GM19193 (cell line): ENCODE data around the gene COX10.

Source experiments
- POLR2A ChIP-seq: IDR thresholded peaks from 4 replicates; pipeline ENCODE4 v1.6.1; 2011; ENCODE audit not compliant: insufficient read depth, insufficient read length; ENCODE audit errors: extremely low read depth

Gene COX10

GRCh38 chr17:14197586-14197985 lies 128.3 kb downstream of the COX10 start:
- no peak for TF ChIP-seq POLR2A

DNA sequence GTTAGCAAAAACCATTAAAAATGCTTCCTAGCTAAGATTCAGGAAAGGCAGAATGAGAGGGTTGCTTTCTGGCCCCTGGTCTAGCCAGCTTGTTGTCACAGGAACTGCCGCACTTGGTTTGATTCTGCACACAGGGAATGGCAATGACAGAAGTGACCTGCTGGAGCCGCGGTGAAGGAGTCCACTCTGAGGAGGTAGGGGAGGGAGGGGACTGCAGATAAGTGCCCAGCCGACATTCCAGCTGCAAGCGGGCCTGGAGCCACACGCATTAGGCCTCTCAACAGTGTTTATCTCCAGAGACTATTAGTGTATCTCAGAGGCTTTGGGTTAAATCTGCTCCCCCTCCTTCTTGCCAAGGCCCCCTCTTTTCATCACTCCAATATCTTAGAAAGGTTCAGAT lies 128.7 kb downstream of the COX10 start:
- TF ChIP-seq POLR2A: no peak

DNA sequence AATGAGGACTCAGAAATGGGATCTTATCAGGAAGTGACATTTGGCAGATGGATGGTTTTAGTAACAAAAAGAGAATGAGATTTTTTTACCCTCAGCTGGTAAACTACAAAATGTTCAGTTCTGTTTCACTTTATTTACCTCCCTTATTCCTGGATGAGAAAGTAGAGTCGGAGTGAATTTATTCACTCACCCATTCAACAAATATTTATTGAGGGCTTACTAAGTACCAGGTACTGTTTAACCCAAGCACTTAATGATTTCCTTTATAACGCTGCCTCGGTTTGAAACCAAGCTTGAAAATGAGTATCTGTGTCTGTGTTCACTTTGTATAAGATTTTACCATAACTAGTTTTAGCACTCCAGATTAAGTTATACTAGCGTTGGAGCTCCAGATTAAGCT lies 129.3 kb downstream of the COX10 start:
- TF ChIP-seq POLR2A: no peak

DNA sequence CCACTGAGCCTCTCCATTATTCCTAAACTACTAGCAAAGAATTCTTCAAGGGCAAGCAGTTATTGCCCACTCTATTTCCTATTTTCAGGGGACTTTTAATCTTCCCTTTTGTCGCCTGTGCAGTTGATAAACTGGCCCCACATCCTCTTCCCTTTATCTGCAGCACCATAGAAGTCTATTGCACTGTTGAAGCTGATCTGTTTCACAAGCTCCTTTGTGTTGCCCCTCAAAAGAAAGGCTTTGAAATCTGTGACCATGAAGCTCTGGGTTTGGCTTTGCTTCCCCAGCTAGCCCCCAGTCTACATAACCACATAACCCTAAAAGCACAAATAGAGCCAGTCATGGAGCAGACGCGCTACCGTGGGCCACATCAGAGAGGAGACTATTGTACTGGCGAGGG lies 130.3 kb downstream of the COX10 start:
- no peak for TF ChIP-seq POLR2A

DNA sequence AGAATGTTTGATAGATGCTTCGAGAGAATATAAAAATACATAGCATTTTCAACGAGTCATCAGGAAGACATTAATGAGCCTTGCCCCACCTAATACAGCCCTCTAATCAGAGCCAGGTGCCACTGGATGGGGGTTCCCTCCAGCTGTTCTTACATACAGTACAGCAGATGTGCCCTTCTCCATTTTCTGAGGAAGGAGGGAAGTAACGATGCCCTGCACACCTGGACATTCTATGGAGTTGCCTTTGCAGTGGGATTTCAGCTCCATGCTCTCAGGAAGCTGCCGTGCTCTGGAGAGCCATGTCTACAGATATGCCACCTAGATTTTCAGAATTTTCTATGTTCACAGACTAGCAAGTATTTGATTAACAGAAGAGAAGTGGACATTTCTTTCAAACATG lies 131.1 kb downstream of the COX10 start:
- TF ChIP-seq POLR2A: no peak

GRCh38 chr17:14201021-14201987 lies 132.0 kb downstream of the COX10 start:
- no peak for TF ChIP-seq POLR2A

DNA sequence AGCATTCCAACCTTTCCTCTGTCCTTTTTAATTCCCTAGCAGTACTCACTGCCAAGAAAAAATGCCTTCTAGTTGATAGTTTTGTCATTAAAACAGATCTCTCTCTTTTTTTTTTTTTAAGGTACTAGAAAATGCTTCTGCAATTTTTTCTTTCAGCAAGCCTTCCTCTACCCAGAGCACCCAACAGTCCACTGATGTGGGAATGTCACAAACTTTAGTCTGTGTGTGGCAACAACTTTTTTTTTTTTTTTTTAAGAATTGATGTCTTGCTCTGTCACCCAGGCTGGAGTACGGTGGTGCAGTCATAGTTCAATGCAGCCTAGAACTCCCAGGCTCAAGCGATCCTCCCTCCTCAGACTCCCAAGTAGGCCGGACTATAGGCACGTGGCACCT lies 132.7 kb downstream of the COX10 start:
- TF ChIP-seq POLR2A: no peak

DNA sequence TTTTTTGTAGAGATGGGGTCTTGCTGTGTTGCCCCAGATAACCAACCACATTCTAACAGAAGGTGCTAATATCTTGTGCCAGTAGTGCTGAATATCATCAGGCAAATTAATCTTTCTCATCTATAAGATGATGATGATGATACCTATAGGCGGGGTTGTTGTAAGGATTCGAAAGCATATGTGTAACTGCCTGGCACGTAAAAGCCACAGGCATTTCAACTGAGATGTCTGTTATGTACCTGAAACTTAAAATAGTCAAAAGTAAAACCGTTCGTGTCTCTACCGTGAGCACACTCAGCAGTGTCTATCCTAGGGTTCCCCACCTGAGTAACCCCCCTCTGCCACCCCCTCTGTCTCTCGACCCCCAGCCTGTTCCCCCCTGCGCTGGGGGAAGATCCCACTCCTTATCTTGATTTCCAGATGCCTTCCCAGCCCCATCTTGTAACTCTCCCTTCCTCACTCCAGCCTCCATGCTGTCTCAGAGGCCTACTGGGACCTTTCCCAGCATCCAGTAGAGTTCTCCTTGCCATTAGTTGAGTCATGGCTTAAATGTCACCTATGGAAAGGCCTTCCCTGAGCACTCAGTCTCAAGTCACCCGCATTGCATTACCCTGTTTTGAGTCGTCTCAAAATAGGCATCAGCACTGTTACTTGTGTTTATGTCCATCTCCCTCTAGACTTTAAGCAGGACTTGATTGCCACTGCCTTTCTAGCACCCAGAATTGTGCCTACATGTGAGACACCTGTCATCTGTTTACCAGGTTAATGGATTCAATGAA lies 133.3 kb downstream of the COX10 start:
- TF ChIP-seq POLR2A: no peak

DNA sequence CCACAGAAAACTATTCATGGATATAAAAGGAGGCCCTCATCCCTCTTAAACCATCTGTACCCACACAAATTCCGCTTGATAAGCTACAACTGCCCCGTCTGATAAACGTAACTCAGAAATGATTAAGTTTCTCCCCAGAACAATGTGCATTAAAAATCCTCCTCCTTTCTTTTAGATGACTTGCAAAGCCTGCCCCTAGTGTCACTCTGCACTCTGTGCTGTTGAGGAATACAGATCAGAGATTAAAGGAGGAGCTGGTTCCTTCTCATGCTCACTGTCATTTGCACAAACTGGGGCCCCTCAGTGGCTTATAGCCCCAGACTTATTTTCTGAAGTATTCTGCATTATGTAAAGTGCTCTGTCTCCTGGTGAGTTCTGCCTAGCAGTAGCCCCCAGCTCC lies 134.1 kb downstream of the COX10 start:
- TF ChIP-seq POLR2A: no peak

DNA sequence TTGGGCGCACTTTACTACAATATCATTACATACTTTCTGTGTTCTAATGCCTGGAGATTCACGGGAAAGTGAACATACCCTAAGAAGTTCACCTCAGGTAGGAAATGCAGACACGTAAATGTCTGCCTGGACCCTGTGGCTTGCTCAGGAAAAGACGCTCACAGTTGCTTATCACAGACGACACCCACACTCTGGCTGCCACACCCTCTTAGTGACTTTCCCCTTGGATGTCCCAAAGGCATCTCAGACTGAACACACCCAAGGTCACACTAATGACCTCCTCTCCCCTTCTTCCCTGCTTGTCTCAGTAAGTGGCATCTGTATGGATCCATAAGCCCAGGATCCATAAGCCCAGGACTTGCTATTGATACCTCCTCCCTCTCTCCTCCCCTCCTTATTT lies 134.8 kb downstream of the COX10 start:
- no peak for TF ChIP-seq POLR2A

GRCh38 chr17:14204546-14204945 lies 135.2 kb downstream of the COX10 start:
- TF ChIP-seq POLR2A: no peak

DNA sequence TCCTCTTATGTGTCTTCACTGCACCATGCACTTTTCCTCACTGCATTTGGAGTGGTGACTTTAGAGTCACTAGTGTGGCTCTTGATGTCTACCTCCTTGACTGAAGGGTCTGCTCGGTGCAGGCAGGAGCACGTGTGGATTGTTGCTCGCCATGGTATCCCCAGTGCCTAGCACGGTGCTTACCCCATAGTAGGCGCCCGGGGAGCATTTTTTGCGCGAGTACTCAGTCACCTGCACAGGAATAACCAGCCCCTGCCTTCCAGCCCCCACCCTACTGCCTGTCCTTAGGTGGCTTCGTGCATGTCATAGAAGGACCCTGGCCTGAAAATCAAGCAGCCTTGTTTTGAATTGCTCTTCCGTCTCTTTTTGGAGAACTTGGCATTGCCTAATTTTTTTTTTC lies 136.1 kb downstream of the COX10 start:
- no peak for TF ChIP-seq POLR2A

DNA sequence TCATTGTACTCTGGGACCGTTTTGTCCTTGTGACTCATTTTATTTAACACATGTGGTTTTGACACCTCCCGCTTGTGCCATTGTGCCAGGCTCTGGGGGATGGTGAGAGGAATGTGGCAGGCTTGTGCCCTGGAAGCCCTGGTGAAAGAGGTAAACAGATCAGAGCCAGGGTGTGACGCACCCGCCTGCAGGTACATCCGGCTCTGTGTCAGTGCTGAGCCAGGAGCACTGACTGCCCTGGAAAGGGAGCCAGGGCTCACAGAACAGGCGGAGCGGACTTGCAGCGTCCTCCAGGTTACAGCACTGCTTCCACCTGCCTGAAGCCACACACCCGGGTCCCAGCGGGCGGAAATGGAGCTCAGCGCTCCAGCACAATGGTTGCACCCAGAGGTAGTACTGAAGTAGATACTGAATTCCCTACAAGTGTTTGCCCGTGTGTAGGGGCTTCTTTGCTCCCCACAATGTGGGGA lies 136.7 kb downstream of the COX10 start:
- no peak for TF ChIP-seq POLR2A

- no peak for TF ChIP-seq POLR2A
Observed at GRCh38 chr17:14206891-14207290, 137.6 kb downstream of the COX10 start.

DNA sequence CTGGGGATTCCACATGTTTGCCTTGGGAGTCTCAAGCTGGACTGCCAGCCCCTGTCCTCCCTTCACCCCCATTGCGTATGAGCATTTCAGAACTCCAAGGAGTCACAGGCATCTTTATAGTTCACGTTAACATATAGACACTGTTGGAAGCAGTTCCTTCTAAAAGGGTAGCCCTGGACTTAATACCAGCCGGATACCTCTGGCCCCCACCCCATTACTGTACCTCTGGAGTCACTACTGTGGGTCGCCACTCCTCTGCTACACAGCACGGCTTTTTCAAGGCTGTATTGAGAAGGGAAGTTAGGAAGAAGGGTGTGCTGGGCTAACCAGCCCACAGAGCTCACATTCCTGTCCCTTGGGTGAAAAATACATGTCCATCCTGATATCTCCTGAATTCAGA lies 138.5 kb downstream of the COX10 start:
- no peak for TF ChIP-seq POLR2A

GRCh38 chr17:14209215-14209614 lies 139.9 kb downstream of the COX10 start:
- TF ChIP-seq POLR2A: no peak

DNA sequence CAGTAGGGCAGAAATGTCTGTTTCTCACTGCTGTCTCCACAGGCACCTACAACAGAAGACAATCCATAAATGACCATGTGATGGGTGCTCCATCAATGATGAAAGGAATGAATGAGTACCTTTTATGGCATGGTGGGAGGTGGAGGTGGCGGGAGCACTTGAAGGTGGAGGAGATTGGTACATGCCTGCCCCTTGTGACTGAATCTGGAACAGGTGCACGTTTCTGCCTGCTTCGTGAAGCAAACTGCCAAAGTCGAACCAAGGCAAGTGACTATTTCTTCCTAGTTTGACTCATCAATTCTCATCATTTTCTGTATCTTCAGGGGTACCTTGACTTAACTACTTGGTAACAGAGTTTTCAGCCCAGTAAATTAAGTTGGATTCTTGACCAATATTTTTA lies 141.9 kb downstream of the COX10 start:
- TF ChIP-seq POLR2A: no peak

- TF ChIP-seq POLR2A: no peak
Observed at GRCh38 chr17:14211801-14212200, 142.5 kb downstream of the COX10 start.
